ENCODE data around the gene DMD.
"Not testable (repeated sequence)": the region's sequence is repeated elsewhere in the genome, so short reads cannot be mapped to it uniquely, and the experiment has no call there.

The DMD gene

DNA sequence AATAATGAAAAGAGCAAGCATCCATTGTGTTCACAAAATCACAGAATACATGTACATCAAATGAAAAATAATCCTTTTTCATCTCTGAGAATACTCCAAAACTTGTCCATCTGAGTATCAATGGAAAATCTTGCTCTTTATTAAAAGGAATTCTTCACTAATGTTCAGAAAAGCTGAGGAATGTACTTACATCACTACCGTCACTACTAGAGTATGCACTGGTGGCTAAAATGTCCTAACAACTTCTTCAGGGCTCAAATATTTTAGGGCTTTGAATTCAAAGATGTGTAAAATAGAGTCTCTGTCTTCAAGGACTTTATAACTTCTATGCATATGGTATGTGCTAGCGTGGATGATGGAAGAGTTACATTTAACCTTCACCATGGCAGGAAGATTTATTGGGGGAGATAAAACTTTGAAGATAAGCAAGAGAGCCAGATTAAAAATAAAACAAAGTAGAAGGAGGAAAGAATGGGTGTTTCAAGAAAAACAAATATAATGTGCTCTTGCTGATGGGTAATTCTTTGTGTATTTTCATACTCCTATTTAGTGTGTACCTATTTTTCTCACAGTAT lies 55.1 kb downstream of the DMD start:
- in situ Hi-C loops (cut with MboI; ENCODE audit: low sequenced_read_pairs), result no loop called here

DNA sequence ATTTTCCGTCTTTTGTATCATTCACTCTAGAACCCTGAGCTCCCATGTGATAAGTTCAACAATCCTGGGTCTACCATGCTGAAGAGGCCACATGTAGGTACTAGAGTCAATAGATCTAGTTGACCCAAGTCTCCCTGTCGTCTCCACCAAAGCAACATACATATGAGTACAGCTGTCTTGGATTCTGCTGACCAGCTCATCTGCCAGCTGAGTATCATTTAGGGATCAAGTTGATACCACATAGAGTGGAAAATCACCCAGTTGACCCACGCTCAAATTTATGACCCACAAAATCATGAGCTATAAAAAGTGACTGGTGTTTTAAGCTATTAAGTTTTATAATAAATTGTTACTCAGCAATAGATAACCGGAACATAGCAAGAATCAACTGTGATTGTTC lies 61.8 kb downstream of the DMD start:
- in situ Hi-C loops (cut with MboI; ENCODE audit: low sequenced_read_pairs), result no loop called here

DNA sequence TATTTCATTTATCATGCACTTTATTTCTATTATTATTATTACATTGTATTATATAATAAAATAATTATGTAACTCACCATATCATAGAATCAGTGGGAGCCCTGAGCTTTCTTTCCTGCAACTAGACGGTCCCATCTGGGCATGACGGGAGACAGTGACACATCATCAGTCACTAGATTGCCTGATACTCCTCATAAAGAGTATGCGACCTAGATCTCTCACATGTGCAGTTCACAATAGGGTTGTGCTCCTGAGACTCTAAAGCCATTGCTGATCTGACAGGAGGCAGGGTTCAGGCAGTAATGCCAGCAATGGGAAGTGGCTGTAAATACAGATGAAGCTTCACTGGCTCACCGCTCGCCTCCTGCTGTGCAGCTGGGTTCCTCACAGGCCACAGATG lies 62.3 kb downstream of the DMD start:
- in situ Hi-C loops (cut with MboI; ENCODE audit: low sequenced_read_pairs), result no loop called here

DNA sequence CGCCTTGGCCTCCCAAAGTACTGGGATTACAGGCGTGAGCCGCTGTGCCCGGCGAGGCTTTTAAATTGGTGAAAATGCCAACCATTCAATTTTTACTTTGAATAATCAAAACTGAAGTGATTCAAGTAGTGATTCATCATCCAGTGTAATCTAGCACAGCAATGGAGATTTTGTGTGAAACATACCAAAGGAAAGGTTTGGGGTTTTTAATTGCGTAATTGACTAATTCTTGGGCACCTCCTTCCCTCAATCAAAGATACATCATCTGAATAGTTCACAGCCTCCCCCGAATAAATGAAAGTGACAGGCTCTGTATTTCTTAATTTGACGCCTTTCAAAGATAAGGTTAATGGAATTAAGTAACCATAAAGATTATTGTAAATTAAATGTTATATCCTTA lies 69.0 kb downstream of the DMD start:
- in situ Hi-C loops (cut with MboI; ENCODE audit: low sequenced_read_pairs), result no loop called here

DNA sequence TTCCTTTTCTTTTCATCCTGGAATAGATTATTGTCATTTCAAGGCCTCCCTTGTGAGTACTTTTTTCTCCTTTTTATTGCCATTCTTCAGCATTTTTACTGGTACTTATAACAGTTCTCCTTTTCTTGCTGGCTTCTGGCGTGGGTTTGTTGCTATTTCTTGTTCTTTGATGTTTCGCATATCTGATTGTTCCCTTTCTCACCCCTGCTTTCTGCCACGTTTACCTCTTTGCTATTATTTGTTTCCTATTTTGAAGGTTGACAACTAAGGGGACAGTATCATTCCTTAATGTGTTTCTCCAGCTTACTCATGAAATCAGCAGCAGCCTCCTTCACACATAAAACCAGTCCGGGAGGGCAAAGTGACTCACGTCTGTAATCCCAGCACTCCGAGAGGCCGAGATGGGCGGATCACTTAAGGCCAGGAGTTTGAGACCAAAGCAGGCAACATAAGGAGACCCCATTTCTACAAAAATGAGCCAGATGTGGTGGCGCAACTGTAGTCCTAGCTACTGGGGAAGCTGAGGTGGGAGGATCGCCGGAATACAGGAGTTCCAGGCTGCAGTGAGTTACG lies 72.6 kb downstream of the DMD start:
- in situ Hi-C loops (cut with MboI; ENCODE audit: low sequenced_read_pairs), result no loop called here

DNA sequence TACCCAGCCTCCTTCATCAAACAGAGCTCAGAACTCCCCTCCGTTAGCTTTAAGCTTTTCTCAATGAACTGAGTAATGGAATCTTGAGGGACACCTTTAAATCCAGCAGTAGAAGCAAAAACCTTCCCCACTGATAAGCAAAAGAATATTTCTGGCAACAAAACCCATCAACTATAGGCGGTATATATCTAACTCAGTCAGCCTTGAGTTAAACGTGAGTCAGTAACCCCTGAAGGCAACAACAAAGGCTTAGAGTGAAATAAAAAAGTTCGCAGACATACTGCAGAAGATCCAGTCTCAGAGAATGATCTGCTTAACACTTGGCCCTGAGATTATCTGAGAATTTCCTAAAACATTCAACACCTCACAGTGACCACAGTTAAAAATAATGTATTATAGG lies 77.2 kb downstream of the DMD start:
- in situ Hi-C loops (cut with MboI; ENCODE audit: low sequenced_read_pairs), result no loop called here

DNA sequence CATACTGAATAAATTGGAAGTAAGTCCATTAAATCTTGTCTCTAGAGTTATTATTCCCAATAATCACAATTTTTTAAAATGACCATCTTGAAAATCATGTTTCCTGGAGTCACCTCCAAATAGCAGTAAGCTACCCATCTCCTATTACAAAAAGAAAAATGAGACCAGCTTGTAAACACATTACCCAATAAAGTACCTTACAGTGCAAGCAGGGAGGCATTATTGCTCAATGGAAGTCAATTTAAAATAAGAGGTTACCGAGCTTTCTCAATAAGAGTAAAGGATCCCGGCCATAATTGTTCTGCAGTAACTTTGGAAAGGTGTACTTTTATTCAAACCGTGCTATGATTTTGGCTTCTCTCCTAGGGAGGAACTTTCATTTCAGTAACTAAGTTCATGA lies 78.0 kb downstream of the DMD start:
- in situ Hi-C loops (cut with MboI; ENCODE audit: low sequenced_read_pairs), result no loop called here

DNA sequence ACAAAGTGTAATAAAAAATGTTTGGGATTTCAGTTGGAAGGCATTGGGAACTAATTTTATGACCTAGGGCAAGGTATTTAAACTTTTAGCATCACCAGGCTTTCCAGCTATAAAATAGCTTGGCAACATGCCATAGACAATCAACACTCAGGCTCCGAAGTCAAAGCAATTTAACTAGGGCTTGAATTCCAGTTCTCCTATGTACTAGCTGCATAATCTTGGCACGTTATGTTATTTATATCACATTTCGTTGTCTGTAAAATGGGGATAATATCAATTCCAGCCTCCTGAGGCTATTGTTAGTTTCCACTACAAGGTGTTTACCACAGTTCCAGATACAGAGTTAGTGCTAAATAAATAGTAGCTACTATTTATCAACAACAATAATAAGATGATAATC lies 78.8 kb downstream of the DMD start:
- in situ Hi-C loops (cut with MboI; ENCODE audit: low sequenced_read_pairs), result no loop called here

DNA sequence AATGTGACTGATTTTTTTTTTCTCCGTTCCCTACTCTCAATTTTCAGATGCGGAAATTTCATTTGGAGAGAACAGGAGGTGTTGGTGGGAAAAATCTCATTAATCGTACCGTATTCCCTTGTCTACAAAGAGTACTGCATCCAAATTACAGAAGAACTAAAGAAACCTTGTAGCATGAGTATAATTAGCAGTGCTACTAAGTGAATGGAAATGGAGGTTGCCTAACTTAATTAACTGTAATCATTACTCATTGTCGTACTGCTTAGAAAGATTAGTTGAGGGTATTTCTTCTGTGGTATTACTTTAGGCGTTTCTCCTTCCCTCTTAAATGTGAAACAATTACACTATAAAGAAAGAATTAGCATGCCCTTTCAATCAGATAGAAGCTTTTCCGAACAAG lies 81.7 kb downstream of the DMD start:
- in situ Hi-C loops (cut with MboI; ENCODE audit: low sequenced_read_pairs), result no loop called here

DNA sequence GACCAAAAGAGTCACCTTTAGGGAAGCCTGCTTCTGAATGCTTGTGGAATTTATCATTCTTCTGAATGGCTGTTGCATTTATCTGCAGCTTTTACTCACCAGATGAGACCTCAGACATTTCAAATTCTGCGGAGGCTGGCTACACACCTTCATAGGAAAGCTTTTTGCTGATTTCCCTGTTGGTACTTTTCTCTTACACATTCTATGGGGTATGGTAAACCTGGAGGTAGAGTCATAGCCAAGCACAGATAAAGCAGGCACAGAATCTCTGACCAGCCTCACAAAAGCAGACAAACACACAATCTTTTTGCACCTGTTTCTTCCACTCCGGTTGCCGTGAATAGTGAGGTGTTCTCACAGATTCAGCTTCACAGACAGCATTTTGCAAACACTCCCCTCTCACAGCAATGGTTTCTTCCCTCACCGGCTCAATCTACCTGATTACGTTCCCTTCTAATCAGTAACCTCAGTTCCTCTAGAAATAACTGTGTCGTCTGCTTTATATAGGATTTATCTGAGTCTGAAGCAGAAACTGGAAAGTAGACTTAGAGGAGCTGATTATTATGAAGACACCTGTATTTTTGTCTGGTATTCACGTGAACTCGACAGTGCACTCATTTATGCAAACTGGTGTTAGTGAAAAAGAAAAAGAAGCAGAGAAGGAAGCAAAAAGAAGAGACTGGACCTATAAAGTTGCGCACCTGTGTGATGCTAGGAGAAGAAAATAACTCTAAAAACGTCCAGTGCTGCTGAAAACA lies 83.1 kb downstream of the DMD start:
- in situ Hi-C loops (cut with MboI; ENCODE audit: low sequenced_read_pairs), result no loop called here

DNA sequence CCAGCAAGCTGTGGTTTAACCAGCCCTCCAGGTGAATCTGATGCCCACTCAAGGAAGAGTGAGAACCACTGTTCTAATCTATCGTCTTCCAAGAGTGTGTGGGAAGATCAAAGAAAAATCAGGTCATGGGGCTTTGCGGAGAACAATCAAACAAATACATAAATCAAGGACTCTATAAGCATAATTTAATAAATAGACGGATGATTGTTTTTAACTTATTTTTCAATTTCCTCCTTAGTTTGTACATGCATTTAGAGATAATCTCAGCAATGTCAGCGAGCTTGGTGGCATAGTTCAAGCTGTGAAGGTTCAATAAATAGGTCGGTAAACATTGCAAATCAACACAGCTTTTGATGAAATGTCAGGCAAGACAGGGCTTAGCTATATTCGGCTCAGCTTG lies 84.9 kb downstream of the DMD start:
- in situ Hi-C loops (cut with MboI; ENCODE audit: low sequenced_read_pairs), result no loop called here

DNA sequence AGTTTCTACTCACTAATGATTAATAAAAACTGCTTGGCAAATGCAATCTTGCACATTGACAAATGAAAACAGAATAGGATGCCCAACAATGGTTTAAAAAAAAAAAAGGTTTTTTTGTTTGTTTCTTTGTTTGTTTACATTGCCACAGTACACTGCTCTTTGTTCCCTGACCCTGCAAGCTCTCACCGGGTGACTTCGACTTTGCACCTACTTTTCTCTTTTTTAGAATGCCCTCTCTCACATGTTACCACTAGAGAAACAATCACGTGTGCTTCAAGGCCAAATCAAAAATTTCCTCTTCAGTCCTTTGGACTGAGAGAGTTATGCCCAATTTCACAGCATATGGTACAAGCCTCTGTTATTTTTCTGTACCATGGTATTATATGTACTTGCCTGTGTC lies 101.5 kb downstream of the DMD start:
- in situ Hi-C loops (cut with MboI; ENCODE audit: low sequenced_read_pairs), result no loop called here

DNA sequence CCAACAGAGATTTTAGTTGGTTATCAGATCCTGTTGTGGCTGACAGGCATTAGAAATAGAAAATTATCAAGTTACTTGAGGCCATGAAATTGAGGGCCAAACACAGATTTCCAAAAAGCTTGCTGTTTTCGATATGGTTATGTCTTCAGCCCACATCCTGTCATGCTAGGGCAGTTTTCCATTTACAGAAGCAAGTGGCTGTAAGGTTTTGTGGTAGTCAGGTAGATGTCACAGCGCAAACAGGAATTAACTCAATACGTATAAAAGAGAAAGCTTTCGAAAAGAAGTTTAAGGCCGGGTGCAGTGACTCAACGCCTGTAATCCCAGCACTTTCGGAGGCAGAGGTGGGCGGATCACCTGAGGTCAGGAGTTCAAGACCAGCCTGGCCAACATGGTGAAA lies 104.6 kb downstream of the DMD start:
- in situ Hi-C loops (cut with MboI; ENCODE audit: low sequenced_read_pairs), result no loop called here

DNA sequence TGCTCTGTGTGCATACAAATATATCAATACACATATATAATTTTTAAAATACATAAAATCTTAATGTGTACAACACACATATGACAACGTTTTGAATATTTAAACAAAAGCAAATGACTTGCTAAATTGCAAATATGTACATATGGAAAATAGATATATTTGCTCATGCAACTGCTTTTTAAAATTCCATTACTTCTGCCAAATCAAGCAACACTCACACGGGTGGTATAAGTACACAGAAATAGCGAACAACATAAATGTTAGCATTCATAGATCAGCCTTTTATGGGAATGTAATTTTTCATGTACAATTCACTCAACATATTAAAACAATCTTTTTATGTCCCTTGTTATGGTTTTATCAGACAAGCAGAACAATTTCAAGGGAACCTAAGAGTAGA lies 116.3 kb downstream of the DMD start:
- in situ Hi-C loops (cut with MboI; ENCODE audit: low sequenced_read_pairs), result no loop called here

DNA sequence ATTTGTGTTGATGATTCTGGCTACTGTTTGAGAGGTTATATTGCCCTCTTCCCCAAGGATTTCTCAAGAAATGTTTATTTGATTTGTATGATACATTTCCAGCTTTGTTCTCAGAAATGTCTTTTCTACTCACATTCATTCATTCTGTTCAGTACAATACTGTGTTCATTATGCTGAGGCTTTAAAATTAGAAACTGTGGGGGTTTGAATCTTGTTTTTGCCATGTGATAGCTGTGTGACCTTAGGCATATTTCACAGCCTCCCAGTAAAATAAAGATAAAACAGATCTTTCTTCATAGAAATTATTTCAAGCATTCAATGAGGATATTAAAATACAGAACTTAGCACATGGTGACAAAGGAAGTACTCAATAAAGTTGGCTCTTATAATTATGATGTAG lies 123.9 kb downstream of the DMD start:
- in situ Hi-C loops (cut with MboI; ENCODE audit: low sequenced_read_pairs), result no loop called here

DNA sequence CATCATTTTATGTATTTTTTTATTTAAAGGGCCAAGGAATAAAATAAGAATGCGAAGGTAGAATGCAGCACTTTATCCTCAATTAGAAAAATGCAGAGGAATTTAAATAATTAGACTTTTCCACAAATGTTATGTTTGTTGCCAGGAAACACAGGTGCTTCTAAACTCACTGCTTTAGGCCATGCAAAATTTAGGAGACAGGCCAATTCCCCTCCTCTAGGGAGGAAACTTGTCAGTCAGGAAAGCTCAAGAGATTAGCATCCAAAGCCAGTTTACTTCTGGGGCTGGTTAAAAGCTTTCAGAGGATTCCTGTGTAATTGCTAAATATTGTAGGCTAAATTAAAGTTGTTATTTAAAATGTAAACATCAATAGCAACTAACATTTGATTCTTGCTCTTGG lies 124.5 kb downstream of the DMD start:
- in situ Hi-C loops (cut with MboI; ENCODE audit: low sequenced_read_pairs), result no loop called here

DNA sequence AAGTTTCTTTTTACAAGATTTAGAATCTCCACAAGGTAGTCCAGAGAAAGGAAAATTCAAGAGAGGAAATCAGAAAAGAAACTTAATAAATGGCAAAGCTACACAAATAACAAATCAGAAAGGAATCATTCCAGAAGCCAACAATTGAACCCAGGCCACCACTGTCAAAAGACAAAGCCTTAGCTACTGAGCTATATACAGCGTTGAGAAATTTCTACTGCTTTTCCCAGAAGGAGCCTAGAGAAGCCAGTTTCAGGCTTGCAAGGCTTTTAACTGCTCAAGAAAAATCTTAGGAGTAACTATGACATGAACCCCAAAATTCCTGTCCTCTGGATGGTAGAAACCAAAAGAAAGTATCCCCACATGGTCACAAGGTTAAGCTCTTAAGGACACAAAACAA lies 129.0 kb downstream of the DMD start:
- in situ Hi-C loops (cut with MboI; ENCODE audit: low sequenced_read_pairs), result no loop called here

DNA sequence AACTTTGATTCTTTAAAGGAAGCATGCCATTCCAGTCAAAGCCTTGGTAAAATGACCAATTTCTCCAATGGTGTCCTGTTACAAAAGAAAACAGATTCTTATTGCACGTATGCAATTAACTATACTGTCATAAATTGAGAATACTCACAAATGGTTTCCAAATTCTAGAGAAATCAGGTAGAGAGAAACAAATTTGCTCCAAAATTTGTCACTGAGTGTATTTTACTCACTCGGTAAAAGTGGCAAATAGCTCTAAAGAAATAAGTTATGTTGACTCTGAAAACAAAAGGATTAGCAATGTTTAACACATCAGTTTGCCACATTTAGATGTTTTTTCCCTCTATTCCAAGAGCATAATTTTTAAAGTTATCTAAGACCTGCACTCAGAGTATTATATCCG lies 133.1 kb downstream of the DMD start:
- in situ Hi-C loops (cut with MboI; ENCODE audit: low sequenced_read_pairs), result no loop called here

DNA sequence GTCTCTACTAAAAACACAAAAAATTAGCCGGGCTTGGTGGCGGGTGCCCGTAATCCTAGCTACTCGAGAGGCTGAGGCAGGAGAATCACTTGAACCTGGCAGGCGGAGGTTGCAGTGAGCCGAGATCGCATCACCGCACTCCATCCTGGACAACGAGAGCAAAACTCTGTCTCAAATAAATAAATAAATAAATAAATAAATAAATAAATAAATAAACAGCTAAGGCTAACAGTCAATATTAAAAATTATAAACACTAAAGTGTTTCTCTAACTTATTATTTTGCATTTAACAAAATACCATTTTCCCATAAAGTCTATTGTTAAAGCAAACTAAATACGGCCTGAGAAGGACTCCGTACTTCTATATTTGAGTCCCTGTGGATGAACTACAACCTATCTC lies 137.7 kb downstream of the DMD start:
- in situ Hi-C loops (cut with MboI; ENCODE audit: low sequenced_read_pairs), result not testable (repeated sequence)

DNA sequence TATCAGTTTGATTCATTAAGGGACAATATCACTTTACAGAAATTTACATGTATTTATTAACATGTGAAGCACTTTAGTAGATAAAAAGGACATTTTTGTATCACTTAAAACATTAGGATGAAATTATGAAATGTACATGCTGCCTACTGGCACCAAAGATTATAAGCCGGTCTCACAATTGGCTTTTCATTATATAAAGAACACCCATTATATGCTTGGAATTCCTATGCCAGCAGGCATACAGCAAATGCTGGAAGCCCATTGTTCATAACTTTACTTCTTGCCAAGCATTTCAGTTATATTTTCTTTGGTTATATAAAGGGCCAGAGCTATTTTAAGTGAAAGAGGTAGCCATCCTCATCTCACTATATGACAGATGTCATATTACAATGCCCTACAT lies 145.9 kb downstream of the DMD start:
- in situ Hi-C loops (cut with MboI; ENCODE audit: low sequenced_read_pairs), result no loop called here

DNA sequence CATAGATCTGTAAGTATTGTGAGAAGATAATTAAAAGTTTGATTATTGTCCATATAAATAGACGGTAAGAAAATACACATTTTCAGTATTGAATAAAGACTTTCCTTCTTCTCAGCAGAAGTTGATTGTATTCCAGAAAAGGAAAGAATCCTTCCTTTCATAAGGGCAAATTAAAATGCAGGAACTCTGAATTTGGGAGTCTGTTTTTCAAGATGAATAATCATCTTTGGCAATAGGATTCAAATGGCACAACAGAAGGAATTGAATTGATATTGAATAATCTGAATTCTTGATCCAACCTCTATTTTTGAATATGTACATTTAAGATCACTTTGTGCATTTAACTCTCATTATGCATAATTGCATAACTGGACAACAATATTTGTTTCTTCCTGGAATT lies 149.3 kb downstream of the DMD start:
- in situ Hi-C loops (cut with MboI; ENCODE audit: low sequenced_read_pairs), result no loop called here

DNA sequence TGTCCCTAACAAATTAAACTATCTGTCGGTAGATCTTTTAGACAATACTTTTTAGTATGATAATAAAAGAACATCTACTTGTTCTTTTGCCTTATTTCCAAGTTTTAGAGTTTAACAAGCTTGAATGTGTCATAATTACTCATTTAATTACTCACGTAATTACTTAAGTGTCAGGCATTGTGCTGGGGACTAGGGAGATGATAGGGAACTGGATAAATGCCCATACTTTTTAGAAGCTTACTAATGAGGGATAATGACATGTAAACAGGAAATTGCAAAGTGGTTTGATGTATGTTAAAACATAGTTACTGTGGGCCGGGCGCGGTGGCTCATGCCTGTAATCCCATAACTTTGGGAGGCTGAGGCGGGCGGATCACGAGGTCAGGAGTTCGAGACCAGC lies 158.3 kb downstream of the DMD start:
- in situ Hi-C loops (cut with MboI; ENCODE audit: low sequenced_read_pairs), result no loop called here

DNA sequence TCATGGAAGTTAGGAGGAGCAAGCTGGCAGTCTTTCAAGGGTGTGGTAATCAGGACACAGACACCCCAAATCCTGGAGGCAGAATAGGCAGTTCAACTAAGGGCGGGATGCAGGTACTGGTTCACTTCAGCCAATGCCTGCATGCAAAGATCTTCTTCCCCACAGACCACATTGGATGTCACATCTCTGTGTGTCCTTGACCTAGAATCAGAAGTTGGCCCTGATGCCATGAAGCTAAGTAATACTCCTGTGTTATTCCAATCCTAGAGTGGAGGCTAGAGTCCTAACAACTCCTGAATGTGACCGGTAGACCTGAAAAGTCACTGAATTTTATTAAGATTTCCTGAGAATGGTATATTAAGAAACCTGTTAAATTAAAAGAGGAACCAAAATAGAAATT lies 165.5 kb downstream of the DMD start:
- in situ Hi-C loops (cut with MboI; ENCODE audit: low sequenced_read_pairs), result no loop called here

Measured in hTERT RPE-1 (cell line).